Naive thymus-derived CD4-positive, alpha-beta T cell (primary cell): Measurements from ENCODE around the gene CGRRF1. TPM values are rescaled to one million over a fixed set of nuclear protein-coding genes. Genes with fewer than 3 reads are reported as not detected.
A peak's percentile ranks its signal among the peaks of the same experiment; 100 is the strongest.

Experiments
- ATAC-seq: fragments of 150-1000 bp; cut with Tn5 transposase; 2 replicates; pipeline ENCODE4 v1.10.0; 2021; ENCODE audit warnings: mild to moderate bottlenecking, moderate library complexity
- CTCF ChIA-PET: fragments of 350-600 bp; sonication (Branson Sonifier 250); formaldehyde crosslinking; loops from one replicate; lab custom pipeline; 2021; ENCODE audit warnings: antibody characterized with exemption; lab: Charles Lee
- POLR2A ChIA-PET: fragments of 350-600 bp; sonication (Branson Sonifier 250); formaldehyde crosslinking; loops from one replicate; lab custom pipeline; 2021; ENCODE audit warnings: antibody characterized with exemption, inconsistent platforms; lab: Charles Lee
- DNase-seq, 9 donors: peaks; one replicate each; pipeline versions ENCODE4 v3.0.0 to v3.0.0-alpha.2; 2020 to 2022; ENCODE audit warnings: mixed read lengths in 1 of 9
- H3K27ac ChIP-seq: one replicate; pipeline ENCODE4 v1.7.0; 2013; ENCODE audit warnings: mild to moderate bottlenecking, low read depth, low read length, moderate library complexity
- H3K27me3 ChIP-seq, 2 donors: one replicate each; pipeline ENCODE4 v1.7.0; 2013; ENCODE audit warnings: low read length in 2 of 2, mild to moderate bottlenecking in 2 of 2, moderate library complexity in 2 of 2; ENCODE audit not compliant: control insufficient read depth in 2 of 2, insufficient read depth in 2 of 2
- H3K36me3 ChIP-seq, 3 experiments: 1 replicate in 2 of 3; 2 replicates in 1 of 3; pipeline ENCODE4 v1.7.0; 2013; ENCODE audit warnings: low read length in 3 of 3, mild to moderate bottlenecking in 3 of 3, moderate library complexity in 1 of 3; ENCODE audit not compliant: insufficient read depth in 3 of 3, control insufficient read depth in 2 of 3
- H3K4me1 ChIP-seq, 2 donors: one replicate each; pipeline ENCODE4 v1.7.0; 2013; ENCODE audit warnings: low read length in 2 of 2, mild to moderate bottlenecking in 2 of 2, moderate library complexity in 1 of 2; ENCODE audit not compliant: control insufficient read depth in 2 of 2, insufficient read depth in 2 of 2
- H3K4me3 ChIP-seq: 2 replicates; pipeline ENCODE4 v1.7.0; 2013; ENCODE audit warnings: mild to moderate bottlenecking, low read length
- H3K9me3 ChIP-seq, 3 experiments: 1 replicate in 2 of 3; 2 replicates in 1 of 3; pipeline ENCODE4 v1.7.0; 2013; ENCODE audit warnings: low read length in 3 of 3; ENCODE audit not compliant: control insufficient read depth in 2 of 3
- H3K27ac Mint-ChIP-seq, 9 donors: one replicate each; pipeline ENCODE4 v1.8.0; 2020 to 2022; ENCODE audit warnings: mixed read lengths in 9 of 9, mild to moderate bottlenecking in 8 of 9, moderate library complexity in 5 of 9, inconsistent platforms in 2 of 9
- H3K27me3 Mint-ChIP-seq, 5 donors: one replicate each; pipeline ENCODE4 v1.8.0; 2021 to 2022; ENCODE audit warnings: mixed read lengths in 5 of 5, mild to moderate bottlenecking in 1 of 5
- H3K36me3 Mint-ChIP-seq, 5 donors: one replicate each; pipeline ENCODE4 v1.8.0; 2020 to 2022; ENCODE audit warnings: mixed read lengths in 5 of 5, mild to moderate bottlenecking in 3 of 5, inconsistent platforms in 1 of 5
- H3K4me1 Mint-ChIP-seq, 7 donors: one replicate each; pipeline ENCODE4 v1.8.0; 2020 to 2022; ENCODE audit warnings: mixed read lengths in 7 of 7, mild to moderate bottlenecking in 3 of 7, inconsistent platforms in 1 of 7
- H3K4me3 Mint-ChIP-seq, 10 donors: one replicate each; pipeline ENCODE4 v1.8.0; 2020 to 2022; ENCODE audit warnings: mild to moderate bottlenecking in 10 of 10, mixed read lengths in 10 of 10, moderate library complexity in 6 of 10, inconsistent platforms in 2 of 10
- H3K9me3 Mint-ChIP-seq, 11 donors: one replicate each; pipeline ENCODE4 v1.8.0; 2020 to 2022; ENCODE audit warnings: mixed read lengths in 11 of 11, mild to moderate bottlenecking in 4 of 11, inconsistent platforms in 1 of 11, moderate library complexity in 1 of 11
- intact Hi-C, 2 donors: fragments of 100-400 bp; cut with micrococcal nuclease; formaldehyde crosslinking; loops; one replicate each; pipeline ENCODE4 v1.15.1; 2023
- polyA plus RNA-seq, 2 donors: library from polyadenylated mRNA; unstranded; fragments of 300-500 nt; fragmentation: Illumina TruSeq; gene quantifications; one replicate each; pipeline ENCODE4 v1.2.3, GENCODE V29; 2021
- total RNA-seq, 6 experiments: library from RNA in 5 of 6; stranded (reverse) in 5 of 6; gene quantifications; 1 replicate in 5 of 6; 2 replicates in 1 of 6; pipeline ENCODE4 v1.2.3 and lab custom pipeline; 2021 to 2026

CGRRF1 gene
- total and polyA plus RNA-seq, 7 experiments from 2014 or later: 11.2 to 24.1 (median 17.9) TPM

- peaks cover 0 to 14% (median 3%) of the 10 kb centered on the region in 5 donors for H3K36me3 Mint-ChIP-seq
- no peak for ATAC-seq
- DNase-seq: peak in 1 of 9 donors; percentile 33
These were observed 21.4 kb upstream of the CGRRF1 start for GRCh38 chr14:54488318-54488645.

DNA sequence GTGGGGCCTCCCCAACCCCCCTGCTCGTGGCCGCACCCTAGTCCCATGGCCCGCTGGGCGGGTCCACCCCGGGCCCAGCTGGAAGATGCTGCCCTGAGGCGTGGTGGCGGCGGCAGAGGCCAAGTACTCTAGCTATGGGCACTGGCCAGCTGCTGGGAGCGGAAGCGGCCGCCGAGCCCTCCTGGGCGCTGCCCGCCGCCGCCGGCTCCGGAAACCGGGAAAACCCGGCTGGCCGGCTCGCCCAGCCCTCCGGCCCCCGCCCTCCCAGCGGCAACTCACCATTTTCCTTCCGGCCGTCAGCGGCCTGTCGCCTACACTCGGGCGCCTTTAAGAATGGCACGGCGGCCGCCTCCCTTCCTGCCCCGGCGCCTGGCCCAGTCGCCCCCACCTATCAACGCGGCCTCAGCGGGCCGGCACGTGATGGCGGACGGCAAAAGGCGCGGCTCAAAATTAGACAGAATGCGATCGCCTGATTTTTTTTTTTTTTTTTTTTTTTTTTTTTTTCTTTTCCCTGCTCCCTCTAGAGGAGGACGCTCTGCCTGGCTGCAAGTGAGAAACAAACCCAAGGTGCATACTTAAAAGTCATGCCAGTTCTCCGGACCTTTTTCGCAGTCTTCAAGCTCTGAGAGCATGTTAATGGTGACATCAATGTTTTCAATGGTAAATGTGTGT is 20.9 kb upstream of the CGRRF1 start, which contains the start of gene GMFB:
TSS of gene GMFB (minus strand) at position 335 of the 672 bp plus-strand sequence. CDS start at position 282, 53 bp downstream.
- Histone ChIP-seq H3K27ac (peak within 1 kb of the TSS; percentile 86), H3K9me3 (no peaks in the 10 kb centered on the region), H3K4me3 (peak within 1 kb of the TSS; percentile 65), H3K36me3 (peaks cover 0 to 5% (median 0%) of the 10 kb centered on the region in 3 experiments), H3K4me1 (peaks cover 17 to 18% of the 10 kb centered on the region in 2 donors), H3K27me3 (no peaks in the 10 kb centered on the region)
- Mint-ChIP-seq H3K4me3 (peak within 1 kb of the TSS; percentile 80 to 96 (median 92)), H3K4me1 (peaks cover 42 to 69% (median 63%) of the 10 kb centered on the region in 7 donors), H3K9me3 (peaks cover 0 to 7% (median 0%) of the 10 kb centered on the region in 11 donors), H3K27me3 (peaks cover 0 to 3% (median 0%) of the 10 kb centered on the region in 5 donors), H3K27ac (peak within 1 kb of the TSS; percentile 77 to 99 (median 97)), H3K36me3 (peaks cover 0 to 10% (median 1%) of the 10 kb centered on the region in 5 donors)
- intact Hi-C loops: loop anchor here (1.0 to 10.0 kb wide), 10 partner anchors 21 to 1336 kb away; partner anchors contain the start of genes CGRRF1 (in 2 of the 2), CNIH1 (in 2 of the 2), DDHD1 (in 1 of the 2) and GCH1 (in 1 of the 2)
- ChIA-PET POLR2A (interaction anchor here (0.7 to 3.8 kb wide), 8 partner anchors 10 to 562 kb away, joined by 3 to 29 read pairs (median 3); partner anchors contain the start of genes CGRRF1 and MAPK1IP1L), CTCF (interaction anchor here (1.0 to 2.0 kb wide), 3 partner anchors 21 to 286 kb away, joined by 3 to 8 read pairs (median 4); partner anchors contain the start of gene CGRRF1)
- DNase-seq (peak; percentile 72 to 88 (median 84)), ATAC-seq (peak; percentile 97)

More at GRCh38 chr14:54488318-54488645, 21.4 kb upstream of the CGRRF1 start:
- Histone ChIP-seq H3K4me1 (peaks cover 17 to 18% of the 10 kb centered on the region in 2 donors), H3K27me3 (no peaks in the 10 kb centered on the region), H3K27ac (peak overlapping the region; percentile 86), H3K36me3 (peaks cover 0 to 10% (median 0%) of the 10 kb centered on the region in 3 experiments), H3K9me3 (no peaks in the 10 kb centered on the region), H3K4me3 (peak overlapping the region; percentile 65)
- Mint-ChIP-seq H3K27me3 (peaks cover 0 to 3% (median 0%) of the 10 kb centered on the region in 5 donors), H3K27ac (peak overlapping the region; percentile 77 to 97 (median 91)), H3K4me1 (peaks cover 47 to 74% (median 66%) of the 10 kb centered on the region in 7 donors), H3K9me3 (peaks cover 0 to 7% (median 0%) of the 10 kb centered on the region in 11 donors), H3K4me3 (peak overlapping the region; percentile 80 to 96 (median 91))
- ChIA-PET CTCF (interaction anchor here (1.0 kb wide), 2 partner anchors 46 to 288 kb away, joined by 3 read pairs; no protein-coding TSS in a partner anchor), POLR2A (interaction anchor here (0.7 to 3.8 kb wide), 5 partner anchors 11 to 80 kb away, joined by 3 to 29 read pairs (median 4); partner anchors contain the start of gene CGRRF1)
- intact Hi-C loops: loop anchor here (1.0 to 10.0 kb wide), 7 partner anchors 21 to 1335 kb away; partner anchors contain the start of genes CGRRF1 (in 2 of the 2), DDHD1 (in 1 of the 2), GCH1 (in 1 of the 2) and SAMD4A (in 1 of the 2)

DNA sequence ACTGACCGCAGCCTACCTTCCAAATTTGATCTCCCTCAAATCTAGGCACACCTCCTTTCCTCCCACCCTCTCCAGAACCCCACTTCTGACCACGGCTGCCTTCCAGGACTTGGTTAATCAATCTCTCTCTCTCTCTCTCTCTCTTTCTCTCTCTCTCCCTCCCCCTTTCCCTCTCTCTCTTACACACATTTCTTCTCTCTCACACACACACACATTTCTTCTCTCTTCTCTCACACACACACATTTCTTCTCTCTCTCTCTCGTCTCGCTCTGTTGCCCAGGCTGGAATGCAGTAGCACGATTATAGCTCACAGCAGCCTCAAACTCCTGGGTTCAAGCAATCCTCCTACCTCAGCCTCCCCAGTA is 20.4 kb upstream of the CGRRF1 start:
- ATAC-seq (no peak), DNase-seq (no peak)
- Histone ChIP-seq H3K4me1 (peaks cover 17 to 18% of the 10 kb centered on the region in 2 donors), H3K36me3 (peaks cover 0 to 4% (median 0%) of the 10 kb centered on the region in 3 experiments), H3K27me3 (no peaks in the 10 kb centered on the region), H3K4me3 (peak overlapping the region; percentile 65), H3K9me3 (no peaks in the 10 kb centered on the region), H3K27ac (peak overlapping the region; percentile 86)
- Mint-ChIP-seq H3K36me3 (peaks cover 0 to 9% (median 0%) of the 10 kb centered on the region in 5 donors), H3K4me1 (peaks cover 41 to 64% (median 58%) of the 10 kb centered on the region in 7 donors), H3K27ac (peak overlapping the region; percentile 77 to 99 (median 97)), H3K9me3 (peaks cover 0 to 7% (median 0%) of the 10 kb centered on the region in 11 donors), H3K27me3 (peaks cover 0 to 3% (median 0%) of the 10 kb centered on the region in 5 donors), H3K4me3 (peak overlapping the region; percentile 80 to 95 (median 92))
- ChIA-PET CTCF (interaction anchor here (0.8 to 2.0 kb wide), 3 partner anchors 19 to 285 kb away, joined by 4 to 8 read pairs (median 7); partner anchors contain the start of gene CGRRF1), POLR2A (interaction anchor here (0.7 to 3.8 kb wide), 6 partner anchors 10 to 562 kb away, joined by 3 to 29 read pairs (median 3); partner anchors contain the start of genes CGRRF1 and MAPK1IP1L)
- intact Hi-C loops: loop anchor here (1.0 to 10.0 kb wide), 8 partner anchors 48 to 1336 kb away; partner anchors contain the start of genes CNIH1 (in 2 of the 2), DDHD1 (in 1 of the 2), GCH1 (in 1 of the 2) and SAMD4A (in 1 of the 2)

DNA sequence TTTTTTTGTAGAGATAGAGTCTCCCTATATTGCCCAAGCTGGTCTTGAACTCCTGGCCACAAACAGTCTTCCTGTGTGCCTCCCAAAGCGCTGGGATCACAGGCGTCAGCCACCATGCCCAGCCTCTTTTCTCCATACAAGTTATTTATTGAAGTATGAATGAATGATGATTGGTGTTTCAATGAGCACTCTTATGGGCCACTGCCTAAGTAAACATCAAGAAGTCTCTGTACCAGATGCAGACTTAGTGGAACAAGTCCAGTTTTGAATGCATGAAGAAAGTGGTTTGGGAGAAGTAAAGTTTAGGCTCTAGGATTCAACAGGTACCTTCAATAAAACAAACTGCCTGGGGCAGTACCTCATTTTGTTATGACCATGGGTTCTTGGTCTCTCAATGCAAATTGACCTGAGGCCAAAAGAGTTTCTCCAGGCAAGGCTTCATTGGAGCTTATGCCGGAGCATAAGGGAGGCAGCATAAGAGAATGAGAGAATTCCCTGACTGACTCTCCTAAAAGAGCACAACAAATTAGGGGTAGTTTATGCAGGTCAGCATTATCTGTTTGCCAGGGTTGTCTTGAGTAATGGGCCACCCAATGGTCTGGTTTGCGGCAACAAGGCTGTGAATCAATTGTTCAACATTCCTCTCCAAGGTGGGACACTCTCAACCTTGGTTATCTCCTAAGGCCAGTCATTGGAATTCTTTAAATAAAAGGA is 19.8 kb upstream of the CGRRF1 start:
- Mint-ChIP-seq H3K9me3 (peaks cover 0 to 7% (median 0%) of the 10 kb centered on the region in 11 donors), H3K27ac (peak overlapping the region; percentile 77 to 99 (median 97)), H3K27me3 (peaks cover 0 to 3% (median 0%) of the 10 kb centered on the region in 5 donors), H3K36me3 (peaks cover 0 to 9% (median 0%) of the 10 kb centered on the region in 5 donors), H3K4me3 (peak overlapping the region; percentile 80 to 95 (median 92)), H3K4me1 (peaks cover 36 to 58% (median 52%) of the 10 kb centered on the region in 7 donors)
- ATAC-seq: no peak
- intact Hi-C loops: loop anchor here (1.0 to 10.0 kb wide), 8 partner anchors 49 to 1337 kb away; partner anchors contain the start of genes CNIH1 (in 2 of the 2), DDHD1 (in 1 of the 2), GCH1 (in 1 of the 2) and SAMD4A (in 1 of the 2)
- Histone ChIP-seq H3K27me3 (no peaks in the 10 kb centered on the region), H3K27ac (peak overlapping the region; percentile 86), H3K36me3 (peaks cover 0 to 4% (median 0%) of the 10 kb centered on the region in 3 experiments), H3K9me3 (no peaks in the 10 kb centered on the region), H3K4me3 (peak overlapping the region; percentile 65), H3K4me1 (peaks cover 17 to 18% of the 10 kb centered on the region in 2 donors)
- no peak for DNase-seq
- POLR2A ChIA-PET: interaction anchor here (0.7 to 3.8 kb wide), 6 partner anchors 9 to 561 kb away, joined by 3 to 29 read pairs (median 3); partner anchors contain the start of genes CGRRF1 and MAPK1IP1L
- CTCF ChIA-PET: interaction anchor here (0.8 to 2.0 kb wide), 3 partner anchors 19 to 285 kb away, joined by 4 to 8 read pairs (median 7); partner anchors contain the start of gene CGRRF1

- Mint-ChIP-seq H3K27me3 (peaks cover 0 to 3% (median 0%) of the 10 kb centered on the region in 5 donors), H3K4me3 (peak overlapping the region in 6 of 10 donors; percentile 15 to 92 (median 34)), H3K27ac (peak overlapping the region in 4 of 9 donors; percentile 32 to 97 (median 68)), H3K9me3 (peaks cover 0 to 7% (median 0%) of the 10 kb centered on the region in 11 donors), H3K4me1 (peaks cover 29 to 51% (median 45%) of the 10 kb centered on the region in 7 donors), H3K36me3 (peaks cover 0 to 7% (median 0%) of the 10 kb centered on the region in 5 donors)
- Histone ChIP-seq H3K4me1 (peaks cover 17 to 18% of the 10 kb centered on the region in 2 donors), H3K9me3 (no peaks in the 10 kb centered on the region), H3K27ac (no peak overlapping the region), H3K4me3 (no peak overlapping the region), H3K27me3 (no peaks in the 10 kb centered on the region), H3K36me3 (peaks cover 0 to 4% (median 0%) of the 10 kb centered on the region in 3 experiments)
- DNase-seq (no peak), ATAC-seq (no peak)
- POLR2A ChIA-PET: interaction anchor here (0.9 to 3.8 kb wide), 2 partner anchors 18 to 19 kb away, joined by 5 to 29 read pairs; partner anchors contain the start of gene CGRRF1
- intact Hi-C loops: no loop called here
- CTCF ChIA-PET: interaction anchor here (2.0 kb wide), 1 partner anchor 19 kb away, joined by 8 read pairs; the partner anchor contains the start of gene CGRRF1
These were observed 19.1 kb upstream of the CGRRF1 start for GRCh38 chr14:54490445-54491175.
